ENCODE results near the gene CEP120.
"Not testable (repeated sequence)": the region's sequence is repeated elsewhere in the genome, so short reads cannot be mapped to it uniquely, and the experiment has no call there.

Gene CEP120

DNA sequence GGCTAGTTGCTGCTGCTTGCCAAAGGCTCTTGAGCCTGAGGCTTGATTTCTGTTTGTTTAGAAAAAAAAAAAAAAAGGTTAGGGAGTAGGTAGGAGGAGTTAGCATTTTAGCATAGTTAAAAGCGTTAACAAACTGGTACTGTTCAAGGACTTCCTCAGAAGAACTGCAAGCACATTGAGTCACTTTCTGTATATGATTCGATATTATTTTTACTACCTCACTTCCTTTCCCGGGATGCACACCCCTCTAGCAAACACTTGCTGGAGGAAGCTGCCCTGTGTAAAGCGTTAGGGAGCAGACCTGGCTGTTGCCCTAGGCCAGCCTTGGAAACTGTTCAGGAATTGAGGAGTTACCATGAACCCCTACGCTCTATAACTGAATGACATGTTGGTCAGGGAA, 15.7 kb upstream of the CEP120 start:
- no peak for DNase-seq (ENCODE audit: low spot score)

DNA sequence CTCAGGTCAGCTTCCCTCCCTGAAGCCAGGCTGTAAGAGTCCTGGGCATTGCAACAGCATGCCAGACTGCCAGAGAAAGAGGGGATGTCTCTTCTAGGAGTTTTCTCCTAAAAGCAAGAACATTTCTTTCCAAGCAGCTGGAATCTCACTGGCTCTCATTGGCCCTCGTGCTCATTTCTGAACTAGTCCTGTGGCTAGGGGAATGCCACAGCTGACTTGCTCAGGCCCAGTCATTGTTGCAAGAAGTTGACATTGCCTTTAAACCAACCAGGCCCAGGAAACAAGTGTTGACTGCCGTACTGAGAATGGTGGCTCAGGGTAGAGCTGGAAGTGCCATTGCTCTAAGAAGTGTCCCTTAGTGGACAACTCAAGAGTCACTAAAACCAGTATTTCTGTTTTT, 15.0 kb upstream of the CEP120 start:
- no peak for DNase-seq (ENCODE audit: low spot score)

GRCh38 chr5:123436201-123436600, 13.0 kb upstream of the CEP120 start:
- no peak for DNase-seq (ENCODE audit: low spot score)

- DNase-seq (ENCODE audit: low spot score), result no peak
Measured at GRCh38 chr5:123434796-123435195, 11.6 kb upstream of the CEP120 start.

GRCh38 chr5:123433596-123433995, 10.4 kb upstream of the CEP120 start:
- no peak for DNase-seq (ENCODE audit: low spot score)

DNA sequence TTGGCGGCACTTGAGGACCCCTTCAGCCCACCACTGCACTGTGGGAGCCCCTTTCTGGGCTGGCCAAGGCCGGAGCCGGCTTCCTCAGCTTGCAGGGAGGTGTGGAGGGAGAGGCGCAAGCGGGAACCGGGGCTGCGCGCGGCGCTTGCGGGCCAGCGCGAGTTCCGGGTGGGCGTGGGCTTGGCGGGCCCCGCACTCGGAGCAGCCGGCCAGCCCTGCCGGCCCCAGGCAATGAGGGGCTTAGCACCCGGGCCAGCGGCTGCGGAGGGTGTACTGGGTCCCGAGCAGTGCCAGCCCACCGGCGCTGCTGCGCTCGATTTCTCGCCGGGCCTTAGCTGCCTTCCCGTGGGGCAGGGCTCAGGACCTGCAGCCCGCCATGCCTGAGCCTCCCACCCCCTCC, 7.2 kb upstream of the CEP120 start:
- DNase-seq (ENCODE audit: low spot score), result not testable (repeated sequence)

DNA sequence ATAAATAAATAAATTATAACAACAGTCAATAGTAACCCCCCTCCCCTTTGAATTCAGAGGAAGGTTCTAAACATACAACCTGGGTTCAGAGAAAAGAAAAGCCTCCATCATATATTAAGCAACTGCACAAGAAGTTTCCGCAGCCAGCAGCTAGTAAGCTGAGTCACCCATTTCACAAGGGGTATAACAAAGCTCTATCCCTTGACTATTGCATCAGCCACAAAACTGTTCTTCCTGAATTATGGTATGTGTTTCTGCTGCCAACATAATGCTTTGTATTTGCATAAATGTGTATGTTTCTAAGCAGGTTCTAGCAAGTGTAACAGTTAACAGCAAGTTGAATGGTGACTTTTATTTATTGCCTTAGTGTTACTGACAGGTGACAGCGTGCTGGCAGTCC, 6.8 kb upstream of the CEP120 start:
- no peak for DNase-seq (ENCODE audit: low spot score)

DNA sequence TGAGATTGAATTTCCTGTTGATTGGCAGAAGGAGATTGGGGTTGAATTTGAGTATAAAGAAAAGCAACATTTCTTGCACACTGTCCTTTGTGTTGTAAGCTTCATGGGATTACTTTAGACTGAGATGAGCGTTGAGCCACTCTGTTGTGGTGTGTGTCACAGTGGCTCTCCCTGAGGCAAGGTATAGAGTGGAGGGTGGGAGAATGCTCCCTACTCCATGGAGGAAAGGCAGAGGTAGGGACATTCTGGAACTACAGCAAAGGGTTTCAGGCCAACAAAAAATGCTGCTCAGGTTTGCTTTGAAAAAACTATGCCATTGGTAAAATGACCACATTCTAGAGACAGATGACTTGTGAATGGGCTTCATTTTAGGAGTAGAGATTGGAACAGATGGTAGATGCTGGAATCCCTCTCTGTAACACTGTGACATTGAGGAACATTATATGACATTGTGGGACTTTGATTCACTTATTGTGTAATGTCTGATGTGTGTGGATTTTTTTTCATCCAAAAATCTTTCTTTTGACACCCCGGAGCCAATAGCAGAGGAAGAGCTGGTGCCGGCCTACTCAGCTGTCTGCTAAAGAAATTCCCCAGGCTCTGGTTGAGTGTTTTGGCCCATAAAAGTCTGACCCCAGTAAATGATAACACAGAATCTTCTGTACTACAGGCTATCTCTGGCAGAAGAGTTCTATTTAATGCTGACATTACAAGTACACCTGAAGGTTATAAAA, 6.2 kb upstream of the CEP120 start:
- no peak for DNase-seq (ENCODE audit: low spot score)

- no peak for DNase-seq (ENCODE audit: low spot score)
Measured at GRCh38 chr5:123428521-123429220, 5.5 kb upstream of the CEP120 start.

- DNase-seq (ENCODE audit: low spot score), result no peak
Measured at GRCh38 chr5:123427281-123427680, 4.1 kb upstream of the CEP120 start.

- no peak for DNase-seq (ENCODE audit: low spot score)
Measured at GRCh38 chr5:123425431-123425830, 2.2 kb upstream of the CEP120 start.

DNA sequence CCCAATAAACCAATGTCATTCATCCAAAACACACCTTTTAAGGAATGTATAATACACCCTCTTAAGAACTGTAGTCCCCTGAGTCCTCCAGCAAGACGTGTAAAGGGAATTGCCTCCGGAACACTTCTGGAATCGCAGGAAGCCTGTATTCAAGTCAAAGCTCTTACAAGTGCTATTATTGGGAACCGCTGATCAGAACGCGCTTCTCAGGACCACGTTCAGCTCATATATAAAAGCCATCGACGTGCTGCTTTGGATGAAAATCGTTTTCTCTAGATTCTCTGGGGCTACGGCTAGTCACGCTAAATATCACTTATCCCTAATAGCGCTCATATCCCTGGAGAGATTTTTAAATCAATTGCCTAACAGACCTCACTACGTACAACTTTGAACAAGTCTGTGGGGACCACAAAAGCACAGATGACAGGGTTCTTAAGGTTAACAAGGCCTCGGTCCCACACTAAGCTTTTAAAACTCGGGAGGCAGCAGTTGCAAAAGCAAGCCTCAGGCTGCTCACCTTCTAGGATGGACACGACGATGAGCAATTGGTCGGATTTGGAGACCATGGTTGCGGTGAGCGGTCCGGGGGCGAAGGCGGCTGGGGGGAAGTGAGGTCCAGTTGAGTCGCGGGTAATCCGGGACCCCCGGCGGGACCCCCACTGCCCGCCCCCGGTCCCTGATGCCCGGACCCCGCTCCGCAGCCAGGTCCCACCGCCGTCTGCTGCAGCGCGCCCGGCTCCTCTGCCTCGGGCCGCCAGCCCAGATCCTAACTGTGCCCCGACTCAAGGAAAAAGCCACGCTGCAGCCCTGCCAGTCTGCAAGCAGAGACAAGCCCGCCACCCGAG, 548 bp downstream of the CEP120 start:
- DNase-seq (ENCODE audit: low spot score), result peak; percentile 21

DNA sequence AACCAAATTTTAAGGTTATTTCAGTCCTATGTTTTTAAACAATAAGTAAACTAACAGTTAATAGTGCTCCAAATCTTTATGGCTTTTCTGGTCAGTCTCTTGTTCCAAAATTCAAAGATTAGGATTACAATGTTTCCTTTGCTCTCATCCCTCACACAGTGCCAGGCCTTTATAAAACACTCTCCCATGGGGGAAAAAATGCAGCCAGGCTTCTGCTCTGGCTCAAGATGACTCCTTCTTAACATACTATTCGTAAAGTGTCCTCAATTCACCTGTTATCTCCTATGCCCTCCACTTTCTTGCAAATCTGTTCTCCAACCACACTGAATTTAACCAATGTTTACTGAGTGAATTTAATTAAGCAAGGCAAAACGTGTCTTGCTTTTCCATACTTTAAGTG, 1.4 kb downstream of the CEP120 start:
- DNase-seq (ENCODE audit: low spot score), result no peak

DNA sequence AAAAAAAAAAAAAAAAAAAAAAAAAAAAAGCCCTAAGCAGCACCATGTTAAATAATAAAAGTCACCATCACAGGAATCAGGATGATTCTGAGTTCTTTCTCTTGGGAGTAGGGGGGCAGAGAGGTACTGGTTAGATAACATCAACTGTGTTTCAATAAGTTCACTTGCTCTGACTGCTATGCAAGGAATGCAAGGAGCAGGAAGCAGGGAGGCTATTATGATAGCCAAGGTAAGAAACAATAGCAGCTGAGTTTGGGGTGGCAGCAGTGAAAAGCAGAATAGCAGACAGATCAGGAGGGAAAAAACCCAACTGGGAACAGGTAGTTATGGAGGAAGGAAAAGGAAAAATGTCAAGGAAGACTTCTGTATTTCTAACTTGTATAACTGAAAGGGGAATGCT, 8.2 kb downstream of the CEP120 start:
- no peak for DNase-seq (ENCODE audit: low spot score)

- no peak for DNase-seq (ENCODE audit: low spot score)
Measured at GRCh38 chr5:123412206-123412605, 11.0 kb downstream of the CEP120 start.

DNA sequence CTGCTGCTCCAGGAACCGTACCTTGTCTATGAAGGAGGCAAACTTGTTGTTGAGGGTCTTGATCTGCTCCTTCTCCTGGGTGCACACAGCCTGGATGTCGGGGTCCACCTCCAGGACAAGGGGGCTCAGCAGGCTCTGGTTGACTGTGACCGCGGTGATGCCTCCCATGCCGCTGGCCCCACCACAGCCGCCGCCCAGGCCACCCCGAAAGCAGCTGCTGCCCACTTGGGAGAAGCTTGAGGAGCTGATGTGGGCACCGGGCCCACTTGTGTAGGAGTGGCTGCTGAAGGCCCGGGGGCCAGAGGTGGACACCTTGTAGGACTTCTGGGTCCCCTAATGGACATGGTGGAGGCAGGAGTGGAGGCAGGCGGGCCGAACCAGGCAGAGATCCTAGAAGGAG, 21.2 kb downstream of the CEP120 start:
- DNase-seq (ENCODE audit: low spot score), result not testable (repeated sequence)

- no peak for DNase-seq (ENCODE audit: low spot score)
Measured at GRCh38 chr5:123401320-123401719, 21.9 kb downstream of the CEP120 start.

DNA sequence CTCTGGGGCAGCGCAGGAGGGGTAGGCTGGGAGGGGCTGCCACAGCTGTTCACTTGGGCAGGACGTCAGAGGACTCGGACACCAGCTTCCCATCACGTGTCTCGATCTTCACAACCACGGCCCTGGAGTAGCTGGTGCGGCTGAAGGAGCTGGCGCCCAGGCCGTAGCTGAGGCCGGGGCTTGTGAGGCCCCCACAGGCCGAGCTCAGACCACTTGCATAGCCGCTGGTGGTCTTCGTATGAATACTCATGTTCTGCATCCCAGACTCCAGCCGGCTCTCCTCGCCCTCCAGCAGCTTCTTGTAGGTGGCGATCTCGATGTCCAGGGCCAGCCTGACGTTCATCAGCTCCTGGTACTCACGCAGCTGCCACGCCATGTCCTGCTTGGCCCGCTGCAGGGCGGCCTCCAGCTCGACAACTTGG, 22.3 kb downstream of the CEP120 start:
- not testable (repeated sequence) for DNase-seq (ENCODE audit: low spot score)

GRCh38 chr5:123398058-123398733, 25.0 kb downstream of the CEP120 start:
- DNase-seq (ENCODE audit: low spot score), result no peak

GRCh38 chr5:123397538-123397937, 25.7 kb downstream of the CEP120 start:
- no peak for DNase-seq (ENCODE audit: low spot score)

GRCh38 chr5:123391009-123391408, 32.2 kb downstream of the CEP120 start:
- no peak for DNase-seq (ENCODE audit: low spot score)

GRCh38 chr5:123389794-123390193, 33.4 kb downstream of the CEP120 start:
- DNase-seq (ENCODE audit: low spot score), result no peak
